ENCODE data around the gene VGLL4. TPM values are rescaled to one million over a fixed set of nuclear protein-coding genes. Genes with fewer than 3 reads are reported as not detected.

VGLL4 gene
- total RNA-seq, 2 donors from 2014 or later: 87.2 to 203 TPM

DNA sequence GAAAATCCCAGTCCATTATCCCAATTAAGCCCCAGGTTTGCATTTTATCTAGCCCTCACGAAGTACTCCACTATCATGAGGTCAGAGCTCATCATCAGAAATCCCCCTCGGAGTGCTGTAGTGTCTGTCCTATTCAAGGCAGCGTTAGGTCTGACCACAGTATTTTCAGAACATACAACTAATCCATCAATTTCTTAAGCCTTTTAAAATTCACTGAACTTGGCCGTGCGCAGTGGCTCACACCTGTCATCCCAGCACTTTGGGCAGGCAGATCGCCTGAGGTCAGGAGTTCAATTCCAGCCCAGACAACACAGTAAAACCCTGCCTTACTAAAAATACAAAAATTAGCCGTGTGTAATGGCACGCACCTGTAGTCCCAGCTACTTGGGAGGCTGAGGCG lies 11.9 kb downstream of the VGLL4 start:
- TF ChIP-seq POLR2A (IDR thresholded peaks at IDR 0.05): no peak
- TF ChIP-seq, protein P1, sequence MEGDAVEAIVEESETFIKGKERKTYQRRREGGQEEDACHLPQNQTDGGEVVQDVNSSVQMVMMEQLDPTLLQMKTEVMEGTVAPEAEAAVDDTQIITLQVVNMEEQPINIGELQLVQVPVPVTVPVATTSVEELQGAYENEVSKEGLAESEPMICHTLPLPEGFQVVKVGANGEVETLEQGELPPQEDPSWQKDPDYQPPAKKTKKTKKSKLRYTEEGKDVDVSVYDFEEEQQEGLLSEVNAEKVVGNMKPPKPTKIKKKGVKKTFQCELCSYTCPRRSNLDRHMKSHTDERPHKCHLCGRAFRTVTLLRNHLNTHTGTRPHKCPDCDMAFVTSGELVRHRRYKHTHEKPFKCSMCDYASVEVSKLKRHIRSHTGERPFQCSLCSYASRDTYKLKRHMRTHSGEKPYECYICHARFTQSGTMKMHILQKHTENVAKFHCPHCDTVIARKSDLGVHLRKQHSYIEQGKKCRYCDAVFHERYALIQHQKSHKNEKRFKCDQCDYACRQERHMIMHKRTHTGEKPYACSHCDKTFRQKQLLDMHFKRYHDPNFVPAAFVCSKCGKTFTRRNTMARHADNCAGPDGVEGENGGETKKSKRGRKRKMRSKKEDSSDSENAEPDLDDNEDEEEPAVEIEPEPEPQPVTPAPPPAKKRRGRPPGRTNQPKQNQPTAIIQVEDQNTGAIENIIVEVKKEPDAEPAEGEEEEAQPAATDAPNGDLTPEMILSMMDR (IDR thresholded peaks at IDR 0.05): no peak
- no peak for TF ChIP-seq POLR2AphosphoS5 (IDR thresholded peaks at IDR 0.05)
- no peak for DNase-seq (ENCODE audit: low spot score)
- H3K4me3 ChIP-seq: no peak overlapping the region
- no peaks in the 10 kb centered on the region for H3K36me3 ChIP-seq
- no peaks in the 10 kb centered on the region for H3K9me3 ChIP-seq
- no peaks in the 10 kb centered on the region for H3K27me3 ChIP-seq (replicated peaks; ENCODE audit: insufficient read depth)
- H3K27ac ChIP-seq: peak overlapping the region in 1 of 2 donors; percentile 46
- WGBS: 59% methylated on average over 9 of the region's 9 CpGs
- no peaks in the 10 kb centered on the region for H3K4me1 ChIP-seq (replicated peaks)
- intact Hi-C loops (cut with DNase I): no loop called here

DNA sequence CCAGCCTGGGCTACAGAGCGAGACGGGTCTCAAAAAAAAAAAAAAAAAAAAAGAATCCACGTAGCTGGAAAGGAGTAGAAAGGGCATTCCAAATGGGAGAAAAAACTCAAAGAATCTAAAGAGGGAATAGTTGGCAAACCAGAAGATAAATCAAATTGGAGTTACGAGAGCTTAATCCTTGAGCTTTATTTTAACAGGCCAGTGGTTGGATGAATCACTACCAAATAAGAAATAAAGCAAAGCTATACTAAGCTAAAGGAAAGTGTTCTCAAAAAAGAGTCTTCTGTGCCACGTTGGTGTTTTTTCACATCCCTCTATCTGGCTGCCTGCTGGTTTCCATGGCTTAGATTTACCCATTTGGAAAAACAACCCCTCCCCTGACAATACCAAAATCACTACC lies 14.0 kb downstream of the VGLL4 start:
- H3K9me3 ChIP-seq: no peaks in the 10 kb centered on the region
- no peak for DNase-seq (ENCODE audit: low spot score)
- intact Hi-C loops (cut with DNase I): no loop called here
- H3K36me3 ChIP-seq: no peaks in the 10 kb centered on the region
- peaks cover 5% of the 10 kb centered on the region for H3K4me1 ChIP-seq (replicated peaks)
- H3K4me3 ChIP-seq: no peak overlapping the region
- no peak overlapping the region for H3K27ac ChIP-seq
- WGBS: 24% methylated on average over 5 of the region's 5 CpGs
- no peak for TF ChIP-seq POLR2A (IDR thresholded peaks at IDR 0.05)
- no peaks in the 10 kb centered on the region for H3K27me3 ChIP-seq (replicated peaks; ENCODE audit: insufficient read depth)

DNA sequence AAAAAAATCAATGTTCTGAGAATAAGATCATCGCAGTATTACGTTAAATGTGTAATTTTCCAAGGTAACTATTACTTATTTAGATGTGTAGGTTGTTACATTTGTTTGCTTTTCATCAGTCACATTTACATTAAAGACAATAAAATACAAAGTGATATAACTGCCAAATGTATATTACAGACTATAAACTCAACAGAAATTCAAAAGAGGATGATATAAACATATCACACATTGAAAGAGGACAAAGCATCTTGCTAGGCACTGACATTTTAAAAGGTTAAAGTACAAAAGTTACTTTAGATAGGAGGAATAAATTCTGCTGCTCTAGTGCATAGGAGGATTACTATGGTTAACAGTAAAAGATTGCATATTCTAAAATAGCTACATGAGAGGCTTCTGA lies 16.1 kb downstream of the VGLL4 start:
- no peak for TF ChIP-seq POLR2A (IDR thresholded peaks at IDR 0.05)
- TF ChIP-seq POLR2AphosphoS5 (IDR thresholded peaks at IDR 0.05): no peak
- TF ChIP-seq, protein P1 (IDR thresholded peaks at IDR 0.05): no peak
- 93% methylated on average over 2 of the region's 2 CpGs for WGBS
- H3K4me3 ChIP-seq: no peak overlapping the region
- intact Hi-C loops (cut with DNase I): no loop called here
- H3K27ac ChIP-seq: no peak overlapping the region
- H3K27me3 ChIP-seq (replicated peaks; ENCODE audit: insufficient read depth): no peaks in the 10 kb centered on the region
- H3K36me3 ChIP-seq: no peaks in the 10 kb centered on the region
- DNase-seq (ENCODE audit: low spot score): no peak
- H3K9me3 ChIP-seq: no peaks in the 10 kb centered on the region
- H3K4me1 ChIP-seq (replicated peaks): peaks cover 5% of the 10 kb centered on the region

DNA sequence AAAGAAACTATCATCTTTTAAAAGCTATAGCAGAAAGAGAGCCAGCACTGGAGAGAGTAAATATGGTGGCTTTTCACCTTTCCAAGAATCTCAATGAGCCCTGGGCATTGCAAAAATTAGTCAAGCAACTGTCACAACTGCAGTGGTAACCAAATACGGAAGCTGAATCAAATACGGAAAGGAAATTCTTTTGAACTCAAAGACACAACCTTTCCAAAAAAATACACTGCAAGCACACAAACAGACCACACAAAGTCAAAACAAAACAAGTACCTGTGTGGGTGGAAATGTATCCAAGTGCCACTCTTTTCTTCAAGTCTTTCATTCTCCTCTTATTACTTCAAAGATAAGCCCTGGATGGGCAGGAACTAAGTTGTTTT lies 17.6 kb downstream of the VGLL4 start:
- WGBS: 36% methylated on average over 2 of the region's 2 CpGs
- Histone ChIP-seq H3K27ac (no peak overlapping the region), H3K9me3 (no peaks in the 10 kb centered on the region), H3K4me3 (no peak overlapping the region), H3K4me1 (replicated peaks) (peaks cover 5% of the 10 kb centered on the region), H3K27me3 (replicated peaks; ENCODE audit: insufficient read depth) (no peaks in the 10 kb centered on the region), H3K36me3 (no peaks in the 10 kb centered on the region)
- no peak for DNase-seq (ENCODE audit: low spot score)
- intact Hi-C loops (cut with DNase I): no loop called here
- TF ChIP-seq, protein P1 (IDR thresholded peaks at IDR 0.05): no peak
- TF ChIP-seq POLR2AphosphoS5 (IDR thresholded peaks at IDR 0.05) (no peak), POLR2A (IDR thresholded peaks at IDR 0.05) (no peak)

DNA sequence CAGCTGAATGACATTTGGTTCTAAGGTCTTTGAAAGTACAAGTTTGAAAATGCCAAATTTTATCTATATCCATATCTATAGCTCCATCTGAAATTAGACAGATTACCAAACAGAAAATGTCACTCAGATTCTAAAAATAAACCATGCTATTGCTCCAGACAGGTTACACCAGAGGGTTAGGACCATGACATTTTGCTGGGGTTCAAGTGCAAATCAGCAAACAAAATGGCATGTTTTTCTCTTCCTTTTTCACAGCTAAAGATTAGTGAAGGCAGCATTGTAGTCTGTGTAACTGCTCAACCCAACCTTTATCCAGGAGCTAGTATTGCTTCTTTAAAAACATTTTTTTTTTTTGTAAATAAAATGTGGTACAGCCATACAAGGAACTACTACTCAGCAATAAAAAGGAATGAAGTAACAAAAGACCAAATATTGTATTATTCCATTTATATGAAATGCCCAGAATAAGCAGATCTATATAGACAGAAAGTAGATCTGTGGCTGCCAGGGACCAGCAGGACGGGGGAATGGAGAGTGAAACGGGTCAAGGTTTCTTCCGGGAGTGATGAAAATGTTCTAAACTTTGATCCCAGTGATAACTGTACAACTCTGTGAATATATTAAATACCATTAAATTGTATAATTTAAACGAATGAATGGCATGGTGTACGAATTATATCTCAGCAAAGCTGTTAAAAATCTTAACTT lies 18.2 kb downstream of the VGLL4 start:
- H3K4me3 ChIP-seq: no peak overlapping the region
- H3K4me1 ChIP-seq (replicated peaks): peaks cover 5% of the 10 kb centered on the region
- intact Hi-C loops (cut with DNase I): no loop called here
- DNase-seq (ENCODE audit: low spot score): no peak
- no peak overlapping the region for H3K27ac ChIP-seq
- H3K27me3 ChIP-seq (replicated peaks; ENCODE audit: insufficient read depth): no peaks in the 10 kb centered on the region
- no peak for TF ChIP-seq POLR2A (IDR thresholded peaks at IDR 0.05)
- TF ChIP-seq, protein P1 (IDR thresholded peaks at IDR 0.05): no peak
- no peak for TF ChIP-seq POLR2AphosphoS5 (IDR thresholded peaks at IDR 0.05)
- WGBS: 75% methylated on average over 5 of the region's 5 CpGs
- H3K36me3 ChIP-seq: no peaks in the 10 kb centered on the region
- H3K9me3 ChIP-seq: no peaks in the 10 kb centered on the region

All from prostate gland (tissue), 2 donors.